Fibroblast of mammary gland (primary cell): ENCODE results near the gene SNAPC3.

Experiments used
- DNase-seq: peaks from one replicate; pipeline ENCODE4 v3.0.0-alpha.2; 2010; ENCODE audit warnings: low read depth
- H3K4me3 ChIP-seq: 2 replicates; pipeline ENCODE4 v1.5.1; 2011; ENCODE audit warnings: low read depth, mild to moderate bottlenecking, low read length, moderate library complexity; ENCODE audit not compliant: control insufficient read depth
- CTCF ChIP-seq: conservative IDR thresholded peaks from 2 replicates; pipeline ENCODE4 v1.5.1; 2011; ENCODE audit warnings: low read depth, low read length, inconsistent platforms; ENCODE audit not compliant: control insufficient read depth, insufficient read depth

SNAPC3 gene

GRCh38 chr9:15381491-15381890 is 41.2 kb upstream of the SNAPC3 start:
- no peak for TF ChIP-seq CTCF
- no peak for DNase-seq
- H3K4me3 ChIP-seq, result no peak overlapping the region

- TF ChIP-seq CTCF, result no peak
- DNase-seq, result no peak
Measured at GRCh38 chr9:15386465-15386864, 36.2 kb upstream of the SNAPC3 start.

GRCh38 chr9:15389173-15389572 is 33.5 kb upstream of the SNAPC3 start:
- no peak overlapping the region for H3K4me3 ChIP-seq
- no peak for TF ChIP-seq CTCF
- no peak for DNase-seq

More at GRCh38 chr9:15386465-15386864, 36.2 kb upstream of the SNAPC3 start:
- H3K4me3 ChIP-seq, result no peak overlapping the region

- no peak overlapping the region for H3K4me3 ChIP-seq
- TF ChIP-seq CTCF, result no peak
- no peak for DNase-seq
Measured at GRCh38 chr9:15389631-15390030, 33.0 kb upstream of the SNAPC3 start.

- DNase-seq, result no peak
- no peak for TF ChIP-seq CTCF
- H3K4me3 ChIP-seq, result no peak overlapping the region
Measured at GRCh38 chr9:15390201-15390600, 32.5 kb upstream of the SNAPC3 start.

- no peak for TF ChIP-seq CTCF
- H3K4me3 ChIP-seq, result no peak overlapping the region
- DNase-seq, result no peak
Measured at GRCh38 chr9:15392363-15392762, 30.3 kb upstream of the SNAPC3 start.

- no peak for DNase-seq
- TF ChIP-seq CTCF, result no peak
- H3K4me3 ChIP-seq, result no peak overlapping the region
Measured at GRCh38 chr9:15400281-15400941, 22.3 kb upstream of the SNAPC3 start.
